LNCaP clone FGC (cell line): ENCODE measurements around the gene PDE4D.

ENCODE experiments used
- DNase-seq: peaks from one replicate; pipeline ENCODE4 v3.0.0-alpha.2; 2011; ENCODE audit warnings: low read depth
- H3K4me3 ChIP-seq: 2 replicates; pipeline ENCODE4 v1.5.1; 2011; ENCODE audit warnings: mild to moderate bottlenecking, low read depth, low read length, control low read depth
- TF ChIP-seq, protein P1 (sequence below): IDR thresholded peaks from 2 replicates; pipeline ENCODE4 v1.5.1; 2012; ENCODE audit warnings: mild to moderate bottlenecking; ENCODE audit not compliant: control insufficient read depth, insufficient read depth; ENCODE audit errors: extremely low read depth

Gene PDE4D

DNA sequence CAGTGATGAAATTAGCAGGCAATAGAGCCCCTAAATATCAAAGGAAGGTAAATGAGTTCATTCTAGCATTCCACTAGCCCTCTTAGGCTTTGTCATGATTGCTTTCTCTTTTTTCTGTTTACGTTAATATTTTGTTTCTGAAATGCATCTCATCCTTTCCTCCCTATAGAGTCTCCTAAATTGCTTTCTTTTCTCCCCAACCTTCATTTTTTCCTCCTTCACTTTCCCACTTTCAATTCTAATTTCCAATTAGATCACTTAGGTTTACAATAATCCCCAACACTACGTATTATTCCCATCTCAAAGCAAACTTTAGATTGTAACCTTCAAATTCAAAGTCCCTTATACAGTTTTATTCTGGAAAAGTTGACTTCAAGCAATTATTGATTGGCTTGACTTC, 751.4 kb downstream of the PDE4D start:
- H3K4me3 ChIP-seq = no peak overlapping the region
- no peak for DNase-seq
- TF ChIP-seq, protein P1, sequence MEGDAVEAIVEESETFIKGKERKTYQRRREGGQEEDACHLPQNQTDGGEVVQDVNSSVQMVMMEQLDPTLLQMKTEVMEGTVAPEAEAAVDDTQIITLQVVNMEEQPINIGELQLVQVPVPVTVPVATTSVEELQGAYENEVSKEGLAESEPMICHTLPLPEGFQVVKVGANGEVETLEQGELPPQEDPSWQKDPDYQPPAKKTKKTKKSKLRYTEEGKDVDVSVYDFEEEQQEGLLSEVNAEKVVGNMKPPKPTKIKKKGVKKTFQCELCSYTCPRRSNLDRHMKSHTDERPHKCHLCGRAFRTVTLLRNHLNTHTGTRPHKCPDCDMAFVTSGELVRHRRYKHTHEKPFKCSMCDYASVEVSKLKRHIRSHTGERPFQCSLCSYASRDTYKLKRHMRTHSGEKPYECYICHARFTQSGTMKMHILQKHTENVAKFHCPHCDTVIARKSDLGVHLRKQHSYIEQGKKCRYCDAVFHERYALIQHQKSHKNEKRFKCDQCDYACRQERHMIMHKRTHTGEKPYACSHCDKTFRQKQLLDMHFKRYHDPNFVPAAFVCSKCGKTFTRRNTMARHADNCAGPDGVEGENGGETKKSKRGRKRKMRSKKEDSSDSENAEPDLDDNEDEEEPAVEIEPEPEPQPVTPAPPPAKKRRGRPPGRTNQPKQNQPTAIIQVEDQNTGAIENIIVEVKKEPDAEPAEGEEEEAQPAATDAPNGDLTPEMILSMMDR = no peak

DNA sequence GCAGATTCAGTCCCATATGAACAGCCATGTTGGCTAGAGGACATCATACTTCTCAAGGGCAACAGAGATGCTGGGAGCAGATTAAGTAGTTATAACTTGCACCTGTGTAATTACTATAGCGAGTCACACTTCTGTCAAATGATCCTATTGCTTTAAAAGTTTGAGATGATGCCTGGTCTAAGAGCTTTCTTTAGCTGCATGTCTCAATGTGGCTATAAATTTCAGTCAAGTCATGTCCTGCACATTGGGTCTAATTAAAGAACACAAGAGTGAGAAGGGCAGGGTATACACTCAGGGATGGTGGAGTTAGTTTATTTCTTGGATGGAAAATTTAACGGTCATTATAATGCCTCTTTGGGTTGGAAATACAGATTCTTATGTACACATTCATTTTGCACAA, 753.4 kb downstream of the PDE4D start:
- TF ChIP-seq, protein P1 = no peak
- no peak overlapping the region for H3K4me3 ChIP-seq
- DNase-seq = no peak

DNA sequence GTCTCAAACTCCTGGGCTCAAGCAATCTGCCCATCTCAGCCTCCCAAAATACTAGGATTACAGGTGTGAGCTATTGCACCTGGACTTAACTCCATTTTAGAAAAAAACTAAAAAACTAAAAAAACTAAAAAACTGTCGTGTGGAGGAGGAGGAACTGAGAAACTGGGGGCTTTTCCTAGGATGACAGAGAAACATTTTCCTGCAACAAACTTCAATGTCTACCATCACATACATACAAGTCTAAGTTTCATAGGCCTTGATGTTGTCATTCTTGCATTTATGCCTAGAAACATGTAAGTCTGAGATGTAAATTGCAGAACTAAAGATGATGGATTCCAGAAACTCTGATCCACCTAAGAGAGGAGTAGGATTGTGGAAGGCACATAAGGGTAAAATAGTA, 753.8 kb downstream of the PDE4D start:
- TF ChIP-seq, protein P1 = no peak
- no peak overlapping the region for H3K4me3 ChIP-seq
- DNase-seq = no peak

DNA sequence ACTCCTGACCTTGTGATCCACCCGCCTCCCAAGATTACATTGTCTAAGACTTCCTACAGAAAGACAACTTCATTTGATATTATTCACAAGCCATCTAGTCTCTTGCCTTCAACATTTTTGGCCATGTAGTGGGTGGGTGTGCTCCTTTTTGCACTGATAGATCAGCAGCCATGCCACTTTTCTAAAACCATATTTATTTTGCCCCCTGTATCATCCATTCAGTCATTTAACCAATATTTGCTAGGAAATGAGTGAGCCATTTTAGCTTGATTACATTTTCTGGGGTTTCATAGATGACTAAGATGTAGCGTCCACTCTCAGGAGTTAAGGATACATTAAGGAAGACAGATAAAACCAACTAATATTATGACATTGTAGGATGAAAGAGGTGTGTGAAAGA, 755.0 kb downstream of the PDE4D start:
- DNase-seq = no peak
- TF ChIP-seq, protein P1 = no peak
- H3K4me3 ChIP-seq = no peak overlapping the region

DNA sequence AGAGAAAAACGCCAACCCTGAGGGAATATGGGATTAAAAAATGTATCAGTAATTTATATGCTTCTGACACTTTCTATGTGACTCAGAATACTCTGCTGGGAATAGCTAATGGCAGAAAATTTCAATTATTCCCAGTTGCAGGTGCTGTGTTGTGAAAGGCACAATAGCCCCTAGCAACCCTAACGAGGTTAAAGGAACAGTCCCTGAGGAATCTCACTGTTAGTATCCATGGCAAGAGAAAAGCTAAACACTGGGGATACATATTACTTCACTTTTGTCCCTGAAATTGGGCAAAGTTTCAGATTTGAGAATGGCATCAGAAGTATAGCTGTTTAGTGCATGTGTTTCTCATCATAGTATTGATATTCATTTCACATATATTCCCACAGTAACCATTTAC, 755.7 kb downstream of the PDE4D start:
- no peak overlapping the region for H3K4me3 ChIP-seq
- DNase-seq = no peak
- TF ChIP-seq, protein P1 = no peak

DNA sequence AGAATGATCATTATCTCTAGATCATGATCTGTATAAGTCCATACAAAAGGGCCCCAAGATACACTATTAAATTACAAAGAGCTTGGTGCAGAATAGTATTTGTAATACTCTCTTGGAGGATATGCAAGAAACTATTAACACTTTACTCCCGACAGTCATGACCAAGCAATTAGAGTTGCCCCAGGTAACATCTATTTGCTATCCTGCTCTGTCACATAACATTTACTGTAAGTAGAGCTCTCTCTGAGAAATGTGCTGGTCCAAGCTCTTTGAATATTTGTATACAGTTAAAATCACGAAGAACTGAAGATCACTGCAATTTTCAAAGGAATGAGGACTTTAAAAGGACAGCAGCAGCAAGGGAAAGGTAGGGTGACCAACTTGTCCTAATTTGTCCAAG, 757.0 kb downstream of the PDE4D start:
- no peak for DNase-seq
- TF ChIP-seq, protein P1 = no peak
- H3K4me3 ChIP-seq = no peak overlapping the region

DNA sequence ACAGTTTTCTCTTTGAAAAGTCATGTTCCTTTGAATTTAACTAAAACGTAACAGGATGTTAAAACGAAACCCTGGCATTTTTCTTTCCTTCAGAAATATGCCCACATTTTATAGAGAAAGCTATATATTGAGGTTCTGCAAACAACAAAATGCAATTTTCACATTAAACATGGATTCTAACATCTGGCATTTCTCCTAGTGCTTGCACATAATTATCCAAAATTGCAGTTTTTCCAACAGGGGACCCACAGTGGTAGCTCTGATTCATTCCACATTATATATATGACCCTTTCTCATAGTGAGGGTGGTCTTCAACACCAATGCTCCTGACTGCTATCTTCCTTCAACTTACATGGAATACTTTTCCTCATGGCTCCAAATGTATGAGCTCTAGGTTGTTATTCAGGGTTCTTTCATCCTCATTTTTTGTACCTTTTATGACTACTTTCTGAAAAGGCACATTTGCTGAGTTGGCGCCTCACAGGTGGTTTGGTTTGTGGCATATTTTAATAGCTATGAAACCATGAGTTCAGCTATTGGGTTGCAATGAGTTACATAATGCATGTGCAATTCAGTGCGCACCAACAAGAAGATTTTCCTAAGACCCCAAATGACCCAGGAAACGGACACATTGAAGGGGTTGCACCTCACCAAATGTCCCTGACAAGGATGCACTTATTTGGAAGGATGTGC, 758.9 kb downstream of the PDE4D start:
- TF ChIP-seq, protein P1 = no peak
- H3K4me3 ChIP-seq = no peak overlapping the region
- DNase-seq = no peak
